HPDE6-E6E7 (cell line): ENCODE measurements around the gene FOXL2NB.

ENCODE experiments used
- DNase-seq: peaks from one replicate; pipeline ENCODE4 v3.0.0; 2011; ENCODE audit warnings: missing footprints; ENCODE audit errors: extremely low spot score

Gene FOXL2NB

DNA sequence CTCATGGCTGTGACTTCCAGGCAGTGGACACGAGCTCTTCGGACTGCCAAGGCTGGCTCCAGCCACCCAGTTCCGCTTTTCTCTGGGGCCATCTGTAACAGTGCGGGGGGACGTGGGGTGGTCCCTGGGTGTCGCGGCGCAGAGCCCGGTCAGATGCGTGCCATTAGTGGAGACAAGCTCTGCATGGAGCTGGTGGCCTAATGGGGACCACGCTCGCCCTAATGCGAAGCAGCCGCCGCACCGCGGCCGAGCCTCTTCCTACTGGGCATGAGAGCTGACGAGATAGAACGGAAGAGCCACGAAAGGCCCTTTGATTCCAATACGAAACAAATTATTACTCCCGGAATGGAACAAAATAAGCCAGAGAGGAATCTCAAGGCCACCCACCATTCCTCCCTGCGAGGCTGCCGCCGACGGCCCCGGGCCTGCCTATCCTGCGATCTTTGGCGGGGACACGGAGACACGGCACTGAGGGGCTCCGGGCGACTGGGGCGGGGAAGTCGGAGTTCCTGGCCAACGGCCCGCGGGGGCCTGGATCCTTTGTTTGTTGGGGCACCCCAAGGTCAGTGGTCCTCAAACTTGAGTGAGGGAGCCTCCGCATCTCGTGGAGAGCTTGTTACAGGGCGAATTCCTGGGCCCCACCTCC lies 18.2 kb upstream of the FOXL2NB start:
- DNase-seq, result no peak

DNA sequence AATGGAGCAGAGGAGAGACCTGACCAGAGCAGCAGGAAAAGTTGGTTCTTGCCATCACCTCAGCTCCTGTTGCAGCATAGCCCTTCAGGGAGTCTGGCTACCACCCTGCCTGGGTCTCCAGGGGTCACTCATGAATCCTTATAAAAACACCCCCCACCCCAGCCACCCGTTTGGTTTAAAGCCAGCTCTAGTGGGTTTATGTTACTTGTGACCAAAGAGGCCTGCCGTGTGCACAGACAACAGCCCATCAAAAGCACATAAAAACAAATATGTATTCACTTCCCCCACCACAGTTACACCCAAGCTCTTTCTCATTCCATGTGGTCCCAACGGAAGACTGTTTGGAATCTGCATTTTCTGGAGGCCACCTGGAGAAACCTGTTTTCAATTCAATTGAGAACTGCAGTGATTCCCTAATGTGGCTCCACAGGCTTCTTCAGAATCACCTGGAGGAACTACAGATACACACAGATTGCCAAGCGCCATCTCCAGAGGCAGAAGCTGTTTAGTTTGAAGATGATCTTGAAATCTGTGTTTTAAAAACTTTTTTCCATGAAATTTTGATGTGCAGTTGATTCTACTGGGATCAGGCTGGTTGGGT lies 13.8 kb upstream of the FOXL2NB start:
- DNase-seq, result no peak

DNA sequence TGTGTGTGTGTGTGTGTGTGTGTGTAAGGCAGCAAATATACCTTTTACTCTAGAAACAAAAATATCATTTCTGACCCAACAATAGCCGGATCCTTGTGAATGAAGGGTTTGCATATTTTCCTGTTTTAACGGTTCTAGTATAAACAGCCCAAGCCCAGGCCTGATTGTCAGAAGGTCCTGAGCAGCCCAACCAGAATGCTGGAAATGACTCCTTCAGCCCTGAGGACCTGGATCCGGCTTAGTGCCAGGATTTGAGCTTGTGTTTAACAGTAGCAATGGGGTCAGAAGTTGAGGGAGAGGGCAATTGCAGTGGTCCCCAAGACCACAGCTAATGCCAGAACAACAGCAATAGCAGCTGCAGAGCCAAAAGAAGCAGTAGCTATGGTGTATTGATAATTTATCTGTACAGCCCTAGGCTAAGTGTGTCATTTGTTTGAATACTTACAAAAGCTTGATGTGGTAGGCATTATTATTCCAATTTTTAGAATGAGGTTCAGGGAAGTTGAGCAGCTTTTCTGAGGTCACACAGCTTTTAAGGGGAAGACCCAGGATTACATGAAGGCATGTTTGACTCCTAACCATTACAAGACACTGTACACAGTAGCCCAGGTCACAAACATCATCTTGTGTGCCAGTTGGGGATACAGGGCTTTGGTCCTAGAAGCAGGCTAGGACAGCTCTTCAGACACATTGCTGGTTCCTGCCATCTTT lies 12.9 kb upstream of the FOXL2NB start:
- no peak for DNase-seq

DNA sequence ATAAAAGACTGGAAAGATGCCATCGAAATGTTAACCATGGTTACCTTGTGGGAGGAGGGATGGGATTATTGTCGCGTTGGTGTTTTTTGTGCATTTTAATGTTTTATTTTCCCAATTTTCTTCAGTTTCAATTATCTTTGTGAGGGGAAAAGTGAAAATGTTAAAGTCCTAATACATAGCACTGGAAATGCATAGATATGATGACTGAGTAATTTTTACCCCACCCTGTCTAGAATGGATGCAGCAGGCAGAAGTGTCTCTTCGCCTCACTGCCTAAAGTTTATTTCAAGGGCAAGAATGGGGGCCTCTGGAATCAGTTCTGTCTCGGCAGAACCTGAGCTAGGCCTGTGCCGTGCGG lies 11.5 kb upstream of the FOXL2NB start:
- no peak for DNase-seq

DNA sequence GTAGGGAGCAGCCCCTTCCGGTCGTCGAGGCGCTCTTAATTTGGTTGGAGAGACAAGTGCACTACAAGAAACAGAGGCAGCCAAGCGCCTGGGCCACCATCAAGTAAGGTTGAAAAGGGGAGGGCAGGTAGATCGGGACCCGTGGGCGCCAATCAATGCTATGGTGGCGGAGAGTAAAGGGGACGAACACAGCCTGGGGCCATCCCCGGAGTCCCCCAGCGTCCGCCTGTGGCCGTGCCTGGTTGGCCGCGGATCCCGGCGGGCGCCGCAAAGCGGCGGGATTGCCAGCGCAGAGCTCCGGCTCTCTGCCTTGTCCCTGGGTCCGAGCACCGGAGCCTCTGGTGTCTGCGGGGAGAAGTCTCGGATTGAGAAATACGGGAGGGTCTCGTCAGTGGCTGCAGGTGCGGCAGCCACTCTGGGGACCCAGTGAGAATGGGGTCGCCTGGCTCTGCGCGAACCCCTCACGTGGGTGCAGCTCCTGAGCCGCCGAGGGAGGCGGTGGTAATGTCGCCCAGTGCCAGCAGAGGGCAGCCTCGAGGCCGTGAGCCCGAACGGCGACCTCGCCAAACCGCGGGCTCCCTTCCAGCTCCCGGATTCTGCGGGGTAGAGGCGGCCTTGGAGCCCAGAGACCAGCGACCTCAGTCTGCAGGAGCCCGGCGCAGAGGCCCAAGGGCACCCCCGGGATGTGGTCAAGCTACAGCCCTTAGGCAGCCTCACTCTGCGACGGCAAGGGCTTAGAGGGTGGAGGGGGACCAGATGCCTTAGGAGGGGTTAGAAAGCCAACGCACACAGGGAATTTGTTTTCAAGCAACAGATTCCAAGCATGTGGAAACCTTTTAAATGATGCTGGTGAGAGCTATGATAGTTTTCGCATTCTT lies 10.9 kb upstream of the FOXL2NB start:
- no peak for DNase-seq

DNA sequence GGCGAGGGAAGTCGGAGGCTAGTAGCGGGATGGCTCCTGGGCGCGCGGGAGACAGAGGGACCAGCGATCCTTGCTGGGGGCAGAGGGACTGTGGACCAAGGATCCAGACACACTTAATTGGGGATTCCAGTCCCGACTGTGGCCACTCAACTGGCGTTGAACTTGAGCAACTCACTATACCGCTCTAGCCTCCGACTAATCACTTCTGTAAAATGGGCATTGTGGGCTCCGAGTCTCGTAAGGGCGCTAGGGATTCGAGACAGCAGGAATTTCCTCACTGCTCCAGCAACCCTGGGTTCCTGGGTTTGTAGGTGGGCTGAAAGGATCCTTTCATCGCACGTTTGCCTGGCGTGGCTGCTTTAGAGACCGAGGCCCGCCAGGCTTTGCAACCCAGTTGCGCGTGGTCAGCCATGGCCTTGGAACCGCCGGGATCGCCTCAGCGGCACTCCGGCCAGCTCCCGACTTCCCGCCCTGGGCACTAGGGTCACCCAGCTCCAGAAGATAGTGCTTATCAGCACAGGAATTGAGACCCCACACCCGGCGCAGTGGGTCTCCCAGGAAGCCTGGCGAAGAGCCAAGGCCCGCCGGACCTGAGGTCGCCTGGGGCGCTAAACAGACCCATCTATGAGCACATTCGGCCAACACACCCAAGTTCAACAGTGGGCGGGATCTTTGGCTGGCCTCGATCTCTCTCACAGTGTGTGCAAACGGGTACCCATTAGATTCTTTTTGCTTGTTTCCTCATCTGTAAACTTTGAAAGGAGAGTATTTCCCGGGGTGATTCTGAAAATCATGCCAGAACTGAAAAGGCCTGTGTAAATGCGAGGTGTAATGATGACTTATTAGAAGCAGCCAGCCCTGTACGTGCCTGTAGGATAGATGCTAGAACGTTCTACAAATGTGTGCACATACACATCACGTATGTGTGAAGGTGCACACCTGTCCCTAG lies 10.0 kb upstream of the FOXL2NB start:
- no peak for DNase-seq

DNA sequence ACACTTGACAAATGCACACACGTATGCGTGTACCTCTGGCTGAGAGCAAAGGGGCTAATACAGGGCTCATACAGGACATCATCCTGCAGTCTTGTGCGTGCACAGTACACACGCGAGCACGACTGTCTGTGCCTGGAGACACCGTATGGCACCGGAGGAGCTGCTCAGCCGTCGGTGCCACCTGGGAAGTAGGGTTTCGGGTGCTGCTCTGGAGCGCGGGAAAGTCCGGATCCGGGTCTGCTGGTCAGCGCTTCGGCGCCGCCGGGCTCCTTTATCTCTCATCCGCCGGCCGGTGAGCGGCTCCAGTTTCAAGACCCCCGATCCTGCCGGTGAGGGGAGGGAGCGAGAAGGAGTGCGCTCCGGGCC lies 9.3 kb upstream of the FOXL2NB start:
- no peak for DNase-seq

DNA sequence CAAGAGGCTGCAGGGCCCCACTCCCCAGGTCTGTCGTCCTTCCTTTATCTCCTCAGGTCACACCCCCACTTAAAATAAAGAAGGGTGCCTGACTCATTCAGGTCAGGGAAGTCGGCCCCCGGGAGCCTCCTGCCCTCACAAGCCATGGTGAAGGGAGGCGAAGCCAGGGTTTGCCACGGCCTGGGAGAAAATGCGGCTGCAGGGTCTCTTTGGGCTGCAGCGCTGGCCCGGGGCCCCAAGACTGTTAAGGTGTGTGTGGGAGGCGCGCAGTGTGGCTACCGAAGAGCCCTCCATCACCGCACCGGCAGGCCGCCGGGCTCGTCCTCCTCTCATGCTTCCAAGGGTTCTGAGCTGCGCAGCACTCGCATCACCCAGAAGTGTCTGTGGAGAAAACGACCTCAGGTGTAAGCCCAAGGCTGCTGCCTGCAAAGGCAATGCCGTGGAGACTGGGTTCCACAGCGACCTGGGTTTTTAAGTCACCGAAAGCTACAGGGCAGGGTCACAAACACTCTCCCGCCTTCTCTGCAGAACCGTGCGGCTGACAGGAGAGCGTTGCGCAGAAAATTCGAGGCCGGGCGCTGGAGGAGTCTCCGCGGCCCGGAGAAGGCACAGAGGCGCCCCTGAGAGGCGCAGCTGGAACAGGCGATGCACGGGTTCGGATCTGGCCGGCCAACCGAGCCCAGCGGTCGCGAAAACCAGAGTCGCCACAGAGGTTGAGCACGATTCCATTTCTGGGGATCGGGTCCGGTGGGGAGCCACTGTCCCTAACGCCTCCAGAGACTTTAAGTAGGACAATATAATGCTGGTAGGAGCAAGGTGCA lies 8.8 kb upstream of the FOXL2NB start:
- no peak for DNase-seq

DNA sequence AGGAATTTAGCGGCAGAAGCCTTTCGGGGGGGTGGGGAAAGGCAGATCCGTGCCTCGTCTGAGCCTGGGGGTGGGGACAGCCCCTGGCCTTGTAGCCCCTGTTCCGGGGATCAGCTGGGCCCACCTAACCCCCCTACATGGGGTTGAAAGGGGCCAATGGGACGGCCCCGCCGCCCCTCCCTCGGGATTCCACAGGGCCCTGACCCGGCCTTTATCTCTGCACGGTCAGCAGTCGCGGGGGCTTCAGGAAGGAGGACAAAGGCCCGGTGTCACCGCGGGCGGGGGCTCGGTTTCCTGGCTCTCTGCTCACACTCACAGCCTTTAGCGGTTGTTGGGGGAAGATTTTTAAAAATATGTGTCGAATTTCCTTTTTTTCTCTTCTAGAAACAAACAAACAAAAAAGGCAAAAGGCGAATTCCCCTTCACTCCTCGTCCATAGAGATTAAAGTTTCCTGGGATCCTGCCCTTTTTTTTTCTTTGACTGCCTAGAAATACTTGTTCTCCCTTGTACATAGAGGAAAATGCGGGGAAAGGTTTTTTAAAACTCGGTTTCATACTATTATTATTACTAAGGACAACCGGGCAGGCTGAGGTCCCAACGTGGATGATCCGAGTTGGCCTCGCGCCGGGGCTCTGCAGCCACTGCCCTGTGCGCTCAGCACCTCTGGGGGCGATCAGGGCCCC lies 8.0 kb upstream of the FOXL2NB start:
- no peak for DNase-seq

DNA sequence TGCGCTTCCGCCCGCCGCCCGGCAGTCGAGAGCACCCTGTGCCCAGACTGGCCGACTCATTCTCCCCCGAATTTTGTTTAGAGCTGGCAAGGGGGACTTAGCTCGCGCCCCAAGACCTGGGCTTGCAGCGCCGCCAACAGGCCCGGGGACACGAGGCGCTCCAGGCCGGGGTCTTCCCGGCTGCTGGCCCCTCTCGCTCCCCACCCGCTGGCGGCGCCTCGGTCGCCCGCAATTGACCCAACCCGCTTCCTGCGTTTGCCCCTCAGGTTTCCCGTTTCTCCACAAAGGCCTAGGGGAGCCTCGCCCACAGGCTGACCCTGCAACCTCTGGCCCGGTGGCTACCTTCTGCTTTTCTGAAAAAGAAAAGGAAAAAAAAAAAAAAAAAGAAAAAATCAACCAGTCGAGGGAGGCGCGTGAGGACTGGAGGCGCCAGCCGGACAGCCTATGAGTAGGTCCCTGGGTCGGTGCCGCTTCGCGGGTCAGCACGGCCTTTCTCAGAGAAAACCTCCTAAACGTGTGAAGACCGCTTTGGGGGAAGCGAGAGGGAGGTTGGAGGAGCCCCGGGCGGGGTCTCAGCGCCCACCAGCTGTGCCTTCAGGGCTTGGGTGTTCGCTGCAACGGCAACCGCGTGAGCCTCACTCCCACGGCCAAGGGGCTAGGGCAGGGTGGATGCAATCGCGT lies 7.3 kb upstream of the FOXL2NB start:
- no peak for DNase-seq

DNA sequence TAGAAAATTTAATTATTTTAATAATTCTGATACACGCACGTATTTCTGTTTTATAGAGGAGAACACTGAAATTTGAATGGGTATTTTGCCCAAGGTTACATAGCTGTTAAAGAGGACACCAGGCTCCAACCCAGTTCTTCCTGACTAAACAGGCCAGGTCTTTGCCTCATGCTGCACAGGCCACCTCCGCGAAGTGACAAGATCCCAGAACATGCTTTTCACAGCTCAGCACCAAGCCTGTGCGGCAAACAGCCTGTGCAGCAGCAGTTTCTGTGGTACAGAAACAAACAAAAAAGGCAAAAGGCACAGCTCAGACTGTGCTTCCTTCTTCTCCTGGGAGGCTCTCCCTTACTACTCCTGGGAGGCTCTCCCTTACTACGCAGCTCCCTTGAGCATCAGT lies 6.6 kb upstream of the FOXL2NB start:
- DNase-seq, result no peak

DNA sequence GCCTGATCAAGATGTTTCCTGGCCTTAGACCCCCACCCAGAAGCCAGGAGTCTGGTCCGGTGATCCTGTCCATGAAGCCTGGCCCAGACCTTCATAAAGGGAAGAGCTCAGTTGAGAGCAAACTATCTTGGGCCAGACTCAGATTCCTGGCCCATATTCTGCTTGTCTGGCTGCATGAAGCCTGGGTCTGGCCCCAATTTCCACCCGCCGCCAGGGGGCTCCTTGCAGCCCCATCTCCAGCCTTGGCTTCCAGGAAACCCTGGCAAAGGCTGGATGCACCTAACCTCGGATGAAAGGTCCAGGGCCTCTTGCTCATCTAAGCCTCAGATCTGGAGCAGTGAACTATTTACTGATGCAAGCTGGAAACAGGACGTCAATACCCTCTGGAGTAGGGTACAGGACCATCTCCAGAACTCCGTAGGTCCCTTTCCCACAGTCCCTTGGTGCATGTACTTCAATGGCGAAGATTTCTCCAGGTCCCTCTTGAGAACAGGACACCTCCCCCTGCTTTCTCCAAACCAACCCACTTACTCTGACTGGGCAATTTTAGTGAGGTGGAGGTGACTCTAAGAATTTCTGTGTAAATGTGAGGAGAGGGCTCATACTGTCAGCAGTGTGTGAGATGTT lies 5.6 kb upstream of the FOXL2NB start:
- DNase-seq, result no peak

DNA sequence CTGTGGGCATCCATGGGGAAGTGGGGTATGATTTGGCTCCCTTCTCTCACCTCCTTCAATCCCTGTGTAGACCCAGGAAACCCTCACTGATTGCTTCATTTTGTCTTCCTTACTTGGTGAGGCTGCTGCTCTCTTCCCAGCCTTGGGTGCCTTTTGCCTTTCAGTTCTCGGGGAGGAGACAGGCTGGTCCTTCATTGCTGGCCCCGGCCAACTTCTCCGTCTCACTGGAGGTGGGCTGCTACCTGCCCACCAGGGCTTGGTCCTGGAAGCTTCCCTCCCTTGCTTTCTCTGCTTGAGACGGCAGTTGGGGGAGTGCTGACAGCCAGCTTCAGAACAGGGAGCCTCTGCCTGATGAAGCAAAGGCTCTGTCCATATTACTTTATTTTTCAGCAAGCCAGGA lies 4.7 kb upstream of the FOXL2NB start:
- no peak for DNase-seq

DNA sequence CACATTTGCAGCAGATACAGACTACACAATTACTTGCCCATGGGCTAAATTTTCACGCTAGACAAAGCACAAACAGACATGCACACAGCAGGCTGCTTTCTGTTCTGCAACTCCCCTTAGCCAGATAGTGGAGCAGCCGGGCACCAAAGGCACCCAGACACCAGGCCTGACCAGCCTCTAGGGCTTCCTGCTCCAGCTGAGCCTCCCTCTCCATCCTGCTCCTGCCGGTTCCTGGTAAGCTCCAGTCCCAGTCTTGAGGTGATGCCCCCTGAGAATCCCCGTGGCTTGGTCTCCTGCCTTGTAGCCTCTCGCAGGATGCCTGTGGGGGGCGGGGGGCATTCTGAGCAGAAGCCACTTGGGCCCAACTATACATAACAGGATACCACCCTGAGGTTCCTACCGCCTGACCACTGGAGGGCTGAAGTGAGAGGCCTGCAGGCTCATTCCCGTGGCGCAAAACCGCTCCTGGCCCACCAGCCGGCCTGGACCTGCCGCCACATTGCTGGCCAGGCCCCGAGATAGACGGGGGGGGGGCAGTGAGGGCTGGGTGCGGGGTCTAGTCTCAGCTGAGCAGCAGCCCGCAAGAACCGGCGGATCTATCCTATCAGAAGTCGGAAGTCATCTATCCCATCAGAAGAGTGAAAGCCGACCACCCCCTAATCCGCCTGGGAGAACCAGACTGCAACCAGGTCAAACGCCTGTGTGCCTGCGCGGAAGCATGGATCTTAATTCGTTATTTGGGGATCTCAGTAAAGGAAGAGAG lies 4.0 kb upstream of the FOXL2NB start:
- DNase-seq, result no peak

DNA sequence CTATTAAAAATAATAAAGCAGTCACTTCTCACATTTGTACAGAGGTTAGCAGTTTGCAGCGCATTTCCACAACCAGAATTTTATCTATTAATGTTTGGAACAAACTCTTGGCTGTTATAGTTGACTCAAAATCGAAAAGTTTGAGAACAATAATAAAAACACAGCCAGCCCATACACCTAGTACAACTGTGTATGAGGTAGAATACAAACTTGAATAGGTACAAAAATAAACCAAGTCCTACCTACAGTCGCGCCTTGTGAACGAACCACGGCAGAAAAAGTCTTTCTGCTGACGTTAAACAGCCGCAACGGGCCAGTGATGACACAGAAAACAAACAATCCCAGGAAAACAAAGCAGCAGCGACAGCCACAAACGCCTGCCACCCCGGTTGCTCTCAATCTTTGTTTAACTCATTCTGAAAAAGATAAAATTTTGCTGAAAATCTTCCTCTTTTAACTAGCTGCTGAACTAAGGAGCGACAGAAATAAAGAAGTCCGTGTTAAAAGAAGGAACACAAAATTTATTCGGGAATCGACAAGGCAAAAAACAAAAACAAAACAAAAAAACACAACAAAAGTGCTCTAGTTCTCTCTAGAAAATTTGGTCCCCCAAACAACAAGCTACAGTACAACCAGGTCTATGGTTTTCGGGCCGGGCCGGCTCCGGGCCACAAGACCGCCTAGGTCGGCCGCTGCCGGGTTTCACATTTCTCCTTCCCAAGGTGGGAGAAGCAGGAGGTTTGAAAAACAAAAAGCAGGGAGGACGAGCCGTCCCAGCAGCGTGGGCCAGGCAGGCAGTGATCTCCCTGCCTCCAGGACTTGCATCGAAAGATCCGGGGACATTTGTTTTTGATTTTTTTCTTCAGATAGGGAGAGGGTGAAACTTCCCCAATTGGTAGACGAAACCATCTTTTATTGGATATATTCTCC lies 3.0 kb upstream of the FOXL2NB start:
- DNase-seq, result no peak

DNA sequence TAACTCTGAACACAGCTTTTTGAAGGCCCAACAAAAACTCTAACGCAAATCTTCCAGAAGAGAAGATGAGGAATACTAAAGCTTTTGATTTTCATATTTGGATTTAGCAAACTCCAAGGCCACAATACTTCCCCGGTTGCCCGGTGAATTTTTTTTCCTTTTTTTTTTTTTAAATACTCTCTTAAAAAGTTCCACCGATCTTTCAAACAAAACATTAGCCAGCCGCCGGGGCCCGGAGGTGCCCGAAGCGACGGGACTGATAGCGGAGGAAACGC lies 2.4 kb upstream of the FOXL2NB start:
- no peak for DNase-seq
